Heart left ventricle (tissue), 13 donors: ENCODE results near the gene RDH14.

Experiments used
- CTCF ChIP-seq, 12 donors: fragments of 200-600 bp; sonication (generic) in 4 of 12; IDR thresholded peaks; one replicate each; pipeline versions ENCODE4 v1.5.0 to v1.8.0; 2018 to 2022; ENCODE audit warnings: antibody characterized with exemption in 12 of 12, mild to moderate bottlenecking in 5 of 12
- POLR2A ChIP-seq, 2 donors: fragments of 450-650 bp; IDR thresholded peaks; one replicate each; pipeline ENCODE4 v1.6.1; 2017; ENCODE audit warnings: antibody characterized with exemption in 2 of 2, mild to moderate bottlenecking in 2 of 2, moderate library complexity in 2 of 2
- donor health status: ischemic (EF 13 %, LVEDD 7.1; RV severe dilation, severe dysfunction).
- donor health status: DM: no; HTN: yes; CAD: no.
- donor health status: DM: no; HTN: no; CAD: no.
- donor health status: ischemic (EF 25% LVEDD 6.9; RV normal size, moderate dysfunction).
- donor health status: ischemic (EF 25% LVEDD 5.7; RV mildly dilated, moderate dysfunction).
- donor health status: ischemic (EF 35%, LVEDD 5.7; RV mildly dilated, moderate dysfunction).
- donor health status: nonischemic (EF 11% LVEDD 7.7; RV severe dilation, severe dysfunction).
- donor health status: DM: yes; HTN: yes; CAD: no.
- donor health status: PGD.
- donor health status: ischemic (EF 29% LVEDD 5.4; RV normal size, mild dysfunction).
- donor health status: nonischemic (EF 23%, LVEDD 6.1; RV moderate dilation, normal function).

- no peak for TF ChIP-seq POLR2A (IDR thresholded peaks at IDR 0.05)
- no peak for TF ChIP-seq CTCF (IDR thresholded peaks at IDR 0.05)
Measured at GRCh38 chr2:18540872-18541271, 19.6 kb downstream of the RDH14 start.
